ENCODE results near the gene EFL1. TPM values are rescaled to one million over a fixed set of nuclear protein-coding genes. Genes with fewer than 3 reads are reported as not detected.
A peak's percentile ranks its signal among the peaks of the same experiment; 100 is the strongest.

The EFL1 gene
- total and polyA plus RNA-seq, 9 of the 15 experiments (the other 6 are each of a cell fraction or from before 2014, with no cell fraction given): 4.8 to 32.5 (median 16.9) TPM

DNA sequence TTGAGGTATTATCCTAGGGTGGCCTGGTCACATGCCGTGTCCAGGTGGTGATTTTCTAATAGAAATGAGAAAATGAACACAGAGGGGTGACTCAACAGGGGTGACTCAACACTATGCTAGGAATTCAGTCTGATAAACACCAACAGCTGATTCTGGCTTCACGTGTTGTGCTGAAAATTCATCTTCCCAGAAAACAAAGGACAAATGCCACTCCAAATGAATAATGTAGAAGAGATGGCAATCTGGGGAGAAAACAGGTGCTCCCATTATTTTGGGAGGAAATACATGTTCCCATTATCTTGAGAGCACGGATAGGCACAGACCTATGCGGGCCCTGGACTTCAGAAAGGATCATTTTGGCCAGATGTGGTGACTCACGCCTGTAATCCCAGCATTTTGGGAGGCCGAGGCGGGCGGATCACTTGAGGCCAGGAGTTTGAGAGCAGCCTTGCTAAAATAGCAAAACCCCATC lies 115.5 kb downstream of the EFL1 start (continued):
- TF ChIP-seq, protein P1, sequence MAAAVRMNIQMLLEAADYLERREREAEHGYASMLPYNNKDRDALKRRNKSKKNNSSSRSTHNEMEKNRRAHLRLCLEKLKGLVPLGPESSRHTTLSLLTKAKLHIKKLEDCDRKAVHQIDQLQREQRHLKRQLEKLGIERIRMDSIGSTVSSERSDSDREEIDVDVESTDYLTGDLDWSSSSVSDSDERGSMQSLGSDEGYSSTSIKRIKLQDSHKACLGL (CRISPR knock-in tag; IDR thresholded peaks at IDR 0.05; ENCODE audit: borderline replicate concordance, poor library complexity, severe bottlenecking): no peak
- TF ChIP-seq ZNF253 (CRISPR knock-in tag; conservative IDR thresholded peaks at IDR 0.05) (no peak), ZNF717 (CRISPR knock-in tag; IDR thresholded peaks at IDR 0.05) (no peak), PHF21A (IDR thresholded peaks at IDR 0.05; ENCODE audit: borderline replicate concordance, low read depth) (no peak), TFAM (CRISPR knock-in tag; conservative IDR thresholded peaks at IDR 0.05) (no peak), SMAD3 (CRISPR knock-in tag; conservative IDR thresholded peaks at IDR 0.05) (no peak), TCF7L2 (IDR thresholded peaks at IDR 0.05; ENCODE audit: low read depth, low read length) (no peak), ZNF347 (CRISPR knock-in tag; IDR thresholded peaks at IDR 0.05; ENCODE audit: low read depth) (no peak), KLF6 (CRISPR knock-in tag; IDR thresholded peaks at IDR 0.05; ENCODE audit: borderline replicate concordance) (no peak), SMARCB1 (IDR thresholded peaks at IDR 0.05; ENCODE audit: insufficient read length, low read depth) (no peak), MCM2 (IDR thresholded peaks at IDR 0.05; ENCODE audit: low read depth) (no peak), GTF2E2 (tag; IDR thresholded peaks at IDR 0.05) (no peak), NELFE (IDR thresholded peaks at IDR 0.05; ENCODE audit: insufficient read depth, insufficient read length) (no peak)
- TF ChIP-seq, protein P2, sequence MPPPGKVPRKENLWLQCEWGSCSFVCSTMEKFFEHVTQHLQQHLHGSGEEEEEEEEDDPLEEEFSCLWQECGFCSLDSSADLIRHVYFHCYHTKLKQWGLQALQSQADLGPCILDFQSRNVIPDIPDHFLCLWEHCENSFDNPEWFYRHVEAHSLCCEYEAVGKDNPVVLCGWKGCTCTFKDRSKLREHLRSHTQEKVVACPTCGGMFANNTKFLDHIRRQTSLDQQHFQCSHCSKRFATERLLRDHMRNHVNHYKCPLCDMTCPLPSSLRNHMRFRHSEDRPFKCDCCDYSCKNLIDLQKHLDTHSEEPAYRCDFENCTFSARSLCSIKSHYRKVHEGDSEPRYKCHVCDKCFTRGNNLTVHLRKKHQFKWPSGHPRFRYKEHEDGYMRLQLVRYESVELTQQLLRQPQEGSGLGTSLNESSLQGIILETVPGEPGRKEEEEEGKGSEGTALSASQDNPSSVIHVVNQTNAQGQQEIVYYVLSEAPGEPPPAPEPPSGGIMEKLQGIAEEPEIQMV (tag; conservative IDR thresholded peaks at IDR 0.05; ENCODE audit: low read depth): no peak
- TF ChIP-seq, protein P3, sequence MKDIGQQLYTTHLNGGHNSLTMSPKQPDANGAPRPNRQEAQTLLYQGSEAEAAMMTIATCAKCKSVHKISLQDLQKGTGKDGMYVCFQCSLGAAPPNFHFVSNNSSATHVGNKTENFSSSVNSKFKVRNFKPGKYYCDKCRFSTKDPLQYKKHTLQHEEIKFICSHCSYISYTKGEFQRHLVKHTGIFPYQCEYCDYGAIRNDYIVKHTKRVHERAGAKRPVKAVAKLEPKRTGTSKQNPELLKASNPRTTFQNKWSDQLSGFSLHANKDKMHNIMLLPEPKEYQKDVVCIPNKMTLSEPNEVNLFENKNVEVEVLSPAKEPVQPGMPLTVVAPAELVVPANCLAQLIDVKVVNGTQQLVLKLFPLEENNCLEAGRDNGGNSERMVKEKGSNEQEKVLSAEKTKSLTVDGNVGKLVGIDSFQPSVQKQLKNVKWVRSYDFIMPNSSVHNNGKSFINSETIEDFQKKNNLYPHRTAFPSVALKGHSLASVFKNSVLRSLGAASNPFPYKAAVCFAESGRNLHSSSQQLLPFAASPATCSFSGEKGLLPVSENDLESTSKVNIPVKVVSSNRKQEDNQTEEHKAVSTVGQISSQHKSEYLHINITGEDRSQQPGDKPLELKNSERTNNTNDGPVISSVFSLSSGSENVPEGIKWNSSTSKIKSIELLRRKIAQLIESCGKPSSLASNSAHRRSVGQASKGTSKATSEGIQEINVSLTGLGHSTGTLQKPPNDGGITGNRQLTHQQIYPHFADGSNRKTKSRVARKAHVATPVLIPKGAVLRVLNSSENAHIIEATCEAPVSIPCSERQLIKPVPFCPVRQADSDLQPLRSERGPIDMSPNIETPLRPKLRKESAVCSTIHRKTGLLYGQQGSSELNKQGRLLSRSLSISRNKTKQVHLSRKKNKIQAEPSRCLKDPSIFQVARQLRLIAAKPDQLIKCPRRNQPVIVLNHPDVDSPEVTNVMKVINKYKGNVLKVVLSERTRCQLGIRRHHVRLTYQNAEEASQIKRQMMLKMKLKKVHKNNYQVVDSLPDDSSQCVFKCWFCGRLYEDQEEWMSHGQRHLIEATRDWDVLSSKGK (CRISPR knock-in tag; IDR thresholded peaks at IDR 0.05): no peak
- TF ChIP-seq, protein P4, sequence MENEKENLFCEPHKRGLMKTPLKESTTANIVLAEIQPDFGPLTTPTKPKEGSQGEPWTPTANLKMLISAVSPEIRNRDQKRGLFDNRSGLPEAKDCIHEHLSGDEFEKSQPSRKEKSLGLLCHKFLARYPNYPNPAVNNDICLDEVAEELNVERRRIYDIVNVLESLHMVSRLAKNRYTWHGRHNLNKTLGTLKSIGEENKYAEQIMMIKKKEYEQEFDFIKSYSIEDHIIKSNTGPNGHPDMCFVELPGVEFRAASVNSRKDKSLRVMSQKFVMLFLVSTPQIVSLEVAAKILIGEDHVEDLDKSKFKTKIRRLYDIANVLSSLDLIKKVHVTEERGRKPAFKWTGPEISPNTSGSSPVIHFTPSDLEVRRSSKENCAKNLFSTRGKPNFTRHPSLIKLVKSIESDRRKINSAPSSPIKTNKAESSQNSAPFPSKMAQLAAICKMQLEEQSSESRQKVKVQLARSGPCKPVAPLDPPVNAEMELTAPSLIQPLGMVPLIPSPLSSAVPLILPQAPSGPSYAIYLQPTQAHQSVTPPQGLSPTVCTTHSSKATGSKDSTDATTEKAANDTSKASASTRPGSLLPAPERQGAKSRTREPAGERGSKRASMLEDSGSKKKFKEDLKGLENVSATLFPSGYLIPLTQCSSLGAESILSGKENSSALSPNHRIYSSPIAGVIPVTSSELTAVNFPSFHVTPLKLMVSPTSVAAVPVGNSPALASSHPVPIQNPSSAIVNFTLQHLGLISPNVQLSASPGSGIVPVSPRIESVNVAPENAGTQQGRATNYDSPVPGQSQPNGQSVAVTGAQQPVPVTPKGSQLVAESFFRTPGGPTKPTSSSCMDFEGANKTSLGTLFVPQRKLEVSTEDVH (IDR thresholded peaks at IDR 0.05; ENCODE audit: low read depth, partially characterized antibody): no peak
- TF ChIP-seq, protein P5, sequence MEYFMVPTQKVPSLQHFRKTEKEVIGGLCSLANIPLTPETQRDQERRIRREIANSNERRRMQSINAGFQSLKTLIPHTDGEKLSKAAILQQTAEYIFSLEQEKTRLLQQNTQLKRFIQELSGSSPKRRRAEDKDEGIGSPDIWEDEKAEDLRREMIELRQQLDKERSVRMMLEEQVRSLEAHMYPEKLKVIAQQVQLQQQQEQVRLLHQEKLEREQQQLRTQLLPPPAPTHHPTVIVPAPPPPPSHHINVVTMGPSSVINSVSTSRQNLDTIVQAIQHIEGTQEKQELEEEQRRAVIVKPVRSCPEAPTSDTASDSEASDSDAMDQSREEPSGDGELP (CRISPR knock-in tag; IDR thresholded peaks at IDR 0.05; ENCODE audit: borderline replicate concordance): peak; percentile 90
- TF ChIP-seq, protein P6, sequence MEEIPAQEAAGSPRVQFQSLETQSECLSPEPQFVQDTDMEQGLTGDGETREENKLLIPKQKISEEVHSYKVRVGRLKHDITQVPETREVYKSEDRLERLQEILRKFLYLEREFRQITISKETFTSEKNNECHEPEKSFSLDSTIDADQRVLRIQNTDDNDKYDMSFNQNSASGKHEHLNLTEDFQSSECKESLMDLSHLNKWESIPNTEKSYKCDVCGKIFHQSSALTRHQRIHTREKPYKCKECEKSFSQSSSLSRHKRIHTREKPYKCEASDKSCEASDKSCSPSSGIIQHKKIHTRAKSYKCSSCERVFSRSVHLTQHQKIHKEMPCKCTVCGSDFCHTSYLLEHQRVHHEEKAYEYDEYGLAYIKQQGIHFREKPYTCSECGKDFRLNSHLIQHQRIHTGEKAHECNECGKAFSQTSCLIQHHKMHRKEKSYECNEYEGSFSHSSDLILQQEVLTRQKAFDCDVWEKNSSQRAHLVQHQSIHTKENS (CRISPR knock-in tag; IDR thresholded peaks at IDR 0.05): no peak

Data from K562 (cell line).